Chondrocyte (in vitro differentiated cells): ENCODE results near the gene MISP. TPM values are rescaled to one million over a fixed set of nuclear protein-coding genes. Genes with fewer than 3 reads are reported as not detected.

ENCODE experiments used
- DNase-seq: peaks from one replicate; pipeline ENCODE4 v3.0.0; 2021; ENCODE audit warnings: mixed read lengths, low spot score
- H3K27ac Mint-ChIP-seq: one replicate; pipeline ENCODE4 v1.8.0; 2021; ENCODE audit warnings: mild to moderate bottlenecking, moderate library complexity, mixed read lengths; ENCODE audit not compliant: unreplicated experiment
- H3K27me3 Mint-ChIP-seq: 2 replicates; pipeline ENCODE4 v1.8.0; 2021; ENCODE audit warnings: low read depth, mixed read lengths
- H3K36me3 Mint-ChIP-seq: 2 replicates; pipeline ENCODE4 v1.8.0; 2021; ENCODE audit warnings: low read depth, mixed read lengths
- H3K4me1 Mint-ChIP-seq: 2 replicates; pipeline ENCODE4 v1.8.0; 2021; ENCODE audit warnings: low read depth, mild to moderate bottlenecking, mixed read lengths
- H3K4me3 Mint-ChIP-seq: one replicate; pipeline ENCODE4 v1.8.0; 2021; ENCODE audit warnings: mild to moderate bottlenecking, moderate library complexity, mixed read lengths; ENCODE audit not compliant: unreplicated experiment
- H3K9me3 Mint-ChIP-seq: 2 replicates; pipeline ENCODE4 v1.8.0; 2021; ENCODE audit warnings: low read depth, mixed read lengths
- total RNA-seq: library from RNA; stranded (reverse); gene quantifications from 3 replicates; pipeline ENCODE4 v1.2.1, GENCODE V29; 2021
- TF ChIP-seq, protein P1 (sequence below): fragments of 200-600 bp; sonication (generic); IDR thresholded peaks from 2 replicates; pipeline ENCODE4 v1.5.0; 2021; ENCODE audit warnings: antibody characterized with exemption, mild to moderate bottlenecking, moderate library complexity

The MISP gene
- total RNA-seq, 1 donor from 2014 or later, result 1.5 TPM

- no peak for DNase-seq
- H3K4me3 Mint-ChIP-seq, result peak within 1 kb of the TSS; percentile 73
- H3K27me3 Mint-ChIP-seq, result no peaks in the 10 kb centered on the region
- peaks cover 2% of the 10 kb centered on the region for H3K36me3 Mint-ChIP-seq
- peaks cover 28% of the 10 kb centered on the region for H3K4me1 Mint-ChIP-seq
- TF ChIP-seq, protein P1, sequence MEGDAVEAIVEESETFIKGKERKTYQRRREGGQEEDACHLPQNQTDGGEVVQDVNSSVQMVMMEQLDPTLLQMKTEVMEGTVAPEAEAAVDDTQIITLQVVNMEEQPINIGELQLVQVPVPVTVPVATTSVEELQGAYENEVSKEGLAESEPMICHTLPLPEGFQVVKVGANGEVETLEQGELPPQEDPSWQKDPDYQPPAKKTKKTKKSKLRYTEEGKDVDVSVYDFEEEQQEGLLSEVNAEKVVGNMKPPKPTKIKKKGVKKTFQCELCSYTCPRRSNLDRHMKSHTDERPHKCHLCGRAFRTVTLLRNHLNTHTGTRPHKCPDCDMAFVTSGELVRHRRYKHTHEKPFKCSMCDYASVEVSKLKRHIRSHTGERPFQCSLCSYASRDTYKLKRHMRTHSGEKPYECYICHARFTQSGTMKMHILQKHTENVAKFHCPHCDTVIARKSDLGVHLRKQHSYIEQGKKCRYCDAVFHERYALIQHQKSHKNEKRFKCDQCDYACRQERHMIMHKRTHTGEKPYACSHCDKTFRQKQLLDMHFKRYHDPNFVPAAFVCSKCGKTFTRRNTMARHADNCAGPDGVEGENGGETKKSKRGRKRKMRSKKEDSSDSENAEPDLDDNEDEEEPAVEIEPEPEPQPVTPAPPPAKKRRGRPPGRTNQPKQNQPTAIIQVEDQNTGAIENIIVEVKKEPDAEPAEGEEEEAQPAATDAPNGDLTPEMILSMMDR, result peak; percentile 71
- H3K27ac Mint-ChIP-seq, result peak within 1 kb of the TSS; percentile 53
- H3K9me3 Mint-ChIP-seq, result no peaks in the 10 kb centered on the region
Observed at GRCh38 chr19:708154-709143, 42.5 kb upstream of the MISP start, which contains the start of gene PALM. Gene PALM, plus strand, starts transcription at chr19:708935. Its CDS starts 212 bp downstream, at chr19:709147.

- no peak for DNase-seq
- peak overlapping the region; percentile 73 for H3K4me3 Mint-ChIP-seq
- H3K27me3 Mint-ChIP-seq, result no peaks in the 10 kb centered on the region
- TF ChIP-seq, protein P1, result no peak
- no peaks in the 10 kb centered on the region for H3K9me3 Mint-ChIP-seq
- H3K27ac Mint-ChIP-seq, result no peak overlapping the region
- peaks cover 2% of the 10 kb centered on the region for H3K36me3 Mint-ChIP-seq
- peaks cover 28% of the 10 kb centered on the region for H3K4me1 Mint-ChIP-seq
Observed at GRCh38 chr19:709196-709964, 41.5 kb upstream of the MISP start.

- TF ChIP-seq, protein P1, result no peak
- no peak for DNase-seq
- Mint-ChIP-seq H3K27ac (peak overlapping the region; percentile 66), H3K4me1 (peaks cover 28% of the 10 kb centered on the region), H3K4me3 (peak overlapping the region; percentile 73), H3K36me3 (peaks cover 2% of the 10 kb centered on the region), H3K27me3 (no peaks in the 10 kb centered on the region), H3K9me3 (no peaks in the 10 kb centered on the region)
Observed at GRCh38 chr19:709965-710571, 40.8 kb upstream of the MISP start.

- Mint-ChIP-seq H3K36me3 (peaks cover 9% of the 10 kb centered on the region), H3K27ac (peak overlapping the region; percentile 87), H3K27me3 (no peaks in the 10 kb centered on the region), H3K9me3 (peaks cover 4% of the 10 kb centered on the region), H3K4me1 (peaks cover 28% of the 10 kb centered on the region), H3K4me3 (peak overlapping the region; percentile 73)
- TF ChIP-seq, protein P1, result no peak
- DNase-seq, result no peak
Observed at GRCh38 chr19:710767-711166, 40.1 kb upstream of the MISP start.

GRCh38 chr19:711254-711653, 39.7 kb upstream of the MISP start:
- Mint-ChIP-seq H3K4me3 (peak overlapping the region; percentile 73), H3K27ac (peak overlapping the region; percentile 87), H3K4me1 (peaks cover 28% of the 10 kb centered on the region), H3K9me3 (peaks cover 4% of the 10 kb centered on the region), H3K36me3 (peaks cover 11% of the 10 kb centered on the region), H3K27me3 (no peaks in the 10 kb centered on the region)
- no peak for DNase-seq
- TF ChIP-seq, protein P1, result no peak
